ENCODE results near the gene MEIOB. TPM values are rescaled to one million over a fixed set of nuclear protein-coding genes. Genes with fewer than 3 reads are reported as not detected.

The MEIOB gene
- 0.30 TPM in 1 of 2 replicates, not detected in the other for total RNA-seq

GRCh38 chr16:1871974-1872635 is at the start of gene MEIOB:
TSS of gene MEIOB (minus strand) at chr16:1872164. CDS start at chr16:1868175, 3,989 bp downstream.

GRCh38 chr16:1918351-1919326 is 46.7 kb upstream of the MEIOB start, which contains the start of gene HS3ST6:
TSS of gene HS3ST6 (minus strand) at chr16:1918415. CDS start at chr16:1918323, 92 bp downstream.

GRCh38 chr16:1826691-1827573 is 45.0 kb downstream of the MEIOB start, which contains the start of the genes FAHD1 and HAGH:
TSS of gene FAHD1 (plus strand) at chr16:1827206. CDS start at chr16:1827239, 33 bp downstream.
TSS of gene HAGH (minus strand) at chr16:1826825. CDS start at chr16:1826787, 38 bp downstream.

GRCh38 chr16:1793578-1794220 is 78.3 kb downstream of the MEIOB start, which contains the start of gene IGFALS:
TSS of gene IGFALS (minus strand) at chr16:1793705. CDS start at chr16:1793652, 53 bp downstream.

Other genes starting within 250 kb of the MEIOB start
- gene JPT2, start 193.9 kb downstream of the MEIOB start, total RNA-seq = 43.7 and 48.3 TPM in 2 replicates
- 20.0 and 22.4 TPM in 2 replicates for gene MAPK8IP3, start 166.0 kb downstream of the MEIOB start, total RNA-seq
- gene NME3, start 100.6 kb downstream of the MEIOB start, total RNA-seq = 73.6 and 90.8 TPM in 2 replicates
- gene EME2, start 99.4 kb downstream of the MEIOB start, total RNA-seq = 2.4 and 2.5 TPM in 2 replicates
- gene MRPS34, start 99.0 kb downstream of the MEIOB start, total RNA-seq = 155 TPM in 2 replicates
- gene SPSB3, start 89.6 kb downstream of the MEIOB start, total RNA-seq = 31.8 and 35.5 TPM in 2 replicates
- gene NUBP2, start 89.2 kb downstream of the MEIOB start, total RNA-seq = 111 and 116 TPM in 2 replicates
- gene IGFALS, start 78.5 kb downstream of the MEIOB start, total RNA-seq = 0.30 TPM in 1 of 2 replicates, not detected in the other
- gene HAGH, start 45.3 kb downstream of the MEIOB start, total RNA-seq = 62.4 and 71.3 TPM in 2 replicates
- 33.6 and 52.6 TPM in 2 replicates for gene FAHD1, start 45.0 kb downstream of the MEIOB start, total RNA-seq
- not detected in 2 replicates for gene HS3ST6, start 46.3 kb upstream of the MEIOB start, total RNA-seq
- gene MSRB1, start 71.0 kb upstream of the MEIOB start, total RNA-seq = 9.8 and 12.0 TPM in 2 replicates
- gene RPL3L, start 82.5 kb upstream of the MEIOB start, total RNA-seq = not detected in 2 replicates
- 323 and 367 TPM in 2 replicates for gene NDUFB10, start 87.4 kb upstream of the MEIOB start, total RNA-seq
- gene RPS2, start 92.7 kb upstream of the MEIOB start, total RNA-seq = 4,271 and 4,630 TPM in 2 replicates
- gene RNF151, start 94.7 kb upstream of the MEIOB start, total RNA-seq = not detected in 2 replicates
- 94.1 and 97.0 TPM in 2 replicates for gene TBL3, start 99.9 kb upstream of the MEIOB start, total RNA-seq
- not detected in 2 replicates for gene NOXO1, start 109.3 kb upstream of the MEIOB start, total RNA-seq
- 21.1 and 43.7 TPM in 2 replicates for gene GFER, start 112.0 kb upstream of the MEIOB start, total RNA-seq
- 4.2 and 8.4 TPM in 2 replicates for gene SYNGR3, start 117.8 kb upstream of the MEIOB start, total RNA-seq
- gene ZNF598, start 137.7 kb upstream of the MEIOB start, total RNA-seq = 44.0 and 45.6 TPM in 2 replicates
- 1.6 and 1.8 TPM in 2 replicates for gene NPW, start 147.6 kb upstream of the MEIOB start, total RNA-seq
- gene NHERF2, start 154.7 kb upstream of the MEIOB start, total RNA-seq = 47.4 and 58.7 TPM in 2 replicates
- 49.2 and 53.0 TPM in 2 replicates for gene NTHL1, start 175.7 kb upstream of the MEIOB start, total RNA-seq
- 36.0 and 55.9 TPM in 2 replicates for gene TSC2, start 175.8 kb upstream of the MEIOB start, total RNA-seq

All from bronchus fibroblast of lung (primary cell).